H9 (cell line): Measurements from ENCODE around the gene RPS4Y1. TPM values are rescaled to one million over a fixed set of nuclear protein-coding genes. Genes with fewer than 3 reads are reported as not detected.

ENCODE experiments used
- DNase-seq: peaks from one replicate; pipeline ENCODE4 v3.0.0-alpha.2; 2017
- H2AFZ ChIP-seq: one replicate; pipeline ENCODE4 v1.6.1; 2013; ENCODE audit warnings: mild to moderate bottlenecking, low read length, control low read depth, moderate library complexity
- H2AK5ac ChIP-seq: 2 replicates; pipeline ENCODE4 v1.6.1; 2013; ENCODE audit warnings: low read length, control low read depth, mixed read lengths; ENCODE audit not compliant: insufficient read length
- H2BK120ac ChIP-seq: one replicate; pipeline ENCODE4 v1.6.1; 2013; ENCODE audit warnings: low read depth, mild to moderate bottlenecking, low read length, control low read depth, inconsistent platforms; ENCODE audit not compliant: poor library complexity, severe bottlenecking
- H2BK12ac ChIP-seq: 2 replicates; pipeline ENCODE4 v1.6.1; 2013; ENCODE audit warnings: low read length, control low read depth, mixed read lengths, low read depth; ENCODE audit not compliant: insufficient read length
- H2BK15ac ChIP-seq: 2 replicates; pipeline ENCODE4 v1.6.1; 2013; ENCODE audit warnings: low read depth, low read length, control low read depth
- H2BK20ac ChIP-seq: one replicate; pipeline ENCODE4 v1.6.1; 2013; ENCODE audit warnings: low read depth, mild to moderate bottlenecking, low read length, control low read depth, inconsistent platforms; ENCODE audit not compliant: poor library complexity, severe bottlenecking
- H2BK5ac ChIP-seq: 2 replicates; pipeline ENCODE4 v1.6.1; 2013; ENCODE audit warnings: low read length, control low read depth, mixed read lengths; ENCODE audit not compliant: insufficient read length
- H3K14ac ChIP-seq: 2 replicates; pipeline ENCODE4 v1.6.1; 2013; ENCODE audit warnings: low read length, control low read depth; ENCODE audit not compliant: insufficient read depth
- H3K18ac ChIP-seq: 2 replicates; pipeline ENCODE4 v1.6.1; 2013; ENCODE audit warnings: low read depth, mild to moderate bottlenecking, mixed read lengths, low read length, control low read depth; ENCODE audit not compliant: insufficient read length
- H3K23ac ChIP-seq: 2 replicates; pipeline ENCODE4 v1.6.1; 2013; ENCODE audit warnings: low read length, control low read depth, mixed read lengths, low read depth; ENCODE audit not compliant: insufficient read length
- H3K23me2 ChIP-seq: 2 replicates; pipeline ENCODE4 v1.6.1; 2013; ENCODE audit warnings: low read depth, mild to moderate bottlenecking, mixed read lengths, low read length, control low read depth; ENCODE audit not compliant: insufficient read length, poor library complexity, severe bottlenecking
- H3K27ac ChIP-seq: 2 replicates; pipeline ENCODE4 v1.5.1; 2013; ENCODE audit warnings: low read length, control low read depth, mixed read lengths, low read depth; ENCODE audit not compliant: insufficient read length
- H3K27me3 ChIP-seq: 2 replicates; pipeline ENCODE4 v1.6.1; 2013; ENCODE audit warnings: low read length, control low read depth, inconsistent platforms; ENCODE audit not compliant: insufficient read depth
- H3K4ac ChIP-seq: 2 replicates; pipeline ENCODE4 v1.6.1; 2013; ENCODE audit warnings: low read depth, mild to moderate bottlenecking, control low read depth, inconsistent platforms, low read length, moderate library complexity
- H3K4me1 ChIP-seq: 2 replicates; pipeline ENCODE4 v1.6.1; 2013; ENCODE audit warnings: low read length, control low read depth, inconsistent platforms; ENCODE audit not compliant: insufficient read depth
- H3K4me2 ChIP-seq: 2 replicates; pipeline ENCODE4 v1.6.1; 2013; ENCODE audit warnings: low read length, control low read depth, mixed read lengths; ENCODE audit not compliant: insufficient read length, insufficient read depth
- H3K56ac ChIP-seq: 2 replicates; pipeline ENCODE4 v1.6.1; 2013; ENCODE audit warnings: low read depth, mild to moderate bottlenecking, mixed read lengths, low read length, control low read depth; ENCODE audit not compliant: insufficient read length
- H3K79me1 ChIP-seq: 2 replicates; pipeline ENCODE4 v1.6.1; 2013; ENCODE audit warnings: low read depth, mild to moderate bottlenecking, moderate library complexity, low read length, control low read depth, inconsistent platforms; ENCODE audit not compliant: insufficient read depth, poor library complexity, severe bottlenecking
- H3K79me2 ChIP-seq: 2 replicates; pipeline ENCODE4 v1.6.1; 2013; ENCODE audit warnings: low read length, control low read depth, inconsistent platforms; ENCODE audit not compliant: insufficient read depth
- H3K9ac ChIP-seq: 2 replicates; pipeline ENCODE4 v1.6.1; 2013; ENCODE audit warnings: low read length, control low read depth, mixed read lengths; ENCODE audit not compliant: insufficient read length; ENCODE audit errors: extremely low read depth
- H3K9me3 ChIP-seq: one replicate; pipeline ENCODE4 v1.6.1; 2013; ENCODE audit warnings: low read depth, low read length, inconsistent platforms; ENCODE audit not compliant: control insufficient read depth
- H3T11ph ChIP-seq: one replicate; pipeline ENCODE4 v1.6.1; 2013; ENCODE audit warnings: mild to moderate bottlenecking, low read length, control low read depth, inconsistent platforms
- H4K20me1 ChIP-seq: one replicate; pipeline ENCODE4 v1.6.1; 2013; ENCODE audit not compliant: control insufficient read depth, insufficient read length, insufficient read depth
- H4K5ac ChIP-seq: 2 replicates; pipeline ENCODE4 v1.6.1; 2013; ENCODE audit warnings: low read depth, mild to moderate bottlenecking, mixed read lengths, low read length, control low read depth; ENCODE audit not compliant: insufficient read length
- H4K8ac ChIP-seq: replicated peaks from 2 replicates; pipeline ENCODE4 v1.6.1; 2013; ENCODE audit warnings: low read length, control low read depth, mixed read lengths, low read depth; ENCODE audit not compliant: insufficient read length
- H4K91ac ChIP-seq: 2 replicates; pipeline ENCODE4 v1.6.1; 2013; ENCODE audit warnings: low read depth, mild to moderate bottlenecking, moderate library complexity, mixed read lengths, low read length, control low read depth; ENCODE audit not compliant: insufficient read length
- H3K27ac Mint-ChIP-seq, 3 experiments: 2 replicates in 2 of 3; 3 replicates in 1 of 3; pipeline ENCODE4 v1.8.0; 2020 to 2021; ENCODE audit warnings: mixed read lengths in 3 of 3, mild to moderate bottlenecking in 1 of 3, moderate library complexity in 1 of 3
- H3K27me3 Mint-ChIP-seq: 2 replicates; pipeline ENCODE4 v1.8.0; 2021; ENCODE audit warnings: low read depth, mild to moderate bottlenecking, moderate library complexity, mixed read lengths
- H3K36me3 Mint-ChIP-seq, 3 experiments: 2 replicates in 2 of 3; 3 replicates in 1 of 3; pipeline ENCODE4 v1.8.0; 2020 to 2021; ENCODE audit warnings: low read depth in 3 of 3, mixed read lengths in 3 of 3; ENCODE audit not compliant: insufficient read depth in 1 of 3
- H3K4me1 Mint-ChIP-seq, 2 experiments: 2 replicates each; pipeline ENCODE4 v1.8.0; 2020; ENCODE audit warnings: mixed read lengths in 2 of 2
- H3K4me3 Mint-ChIP-seq, 2 experiments: 2 replicates in 1 of 2; 3 replicates in 1 of 2; pipeline ENCODE4 v1.8.0; 2020 to 2021; ENCODE audit warnings: mild to moderate bottlenecking in 2 of 2, mixed read lengths in 2 of 2, moderate library complexity in 1 of 2
- H3K9me3 Mint-ChIP-seq, 2 experiments: 2 replicates in 1 of 2; 3 replicates in 1 of 2; pipeline ENCODE4 v1.8.0; 2020; ENCODE audit warnings: mild to moderate bottlenecking in 2 of 2, mixed read lengths in 2 of 2, moderate library complexity in 1 of 2
- WGBS: extraction: QIAGEN DNeasy Blood & Tissue Kit; methylation state at CpG from one replicate; pipeline ENCODE4 v1.1.7; 2013; ENCODE audit warnings: missing lambda C conversion rate, low lambda C conversion rate, mixed read lengths; ENCODE audit not compliant: insufficient read length; ENCODE audit errors: extremely low coverage; 5-methylcytosine and 5-hydroxymethylcytosine counted together
- total RNA-seq: library from RNA; stranded (reverse); gene quantifications from 2 replicates; pipeline ENCODE4 v1.2.1, GENCODE V29; 2021
- TF ChIP-seq, protein P1 (sequence below): fragments of 200-600 bp; sonication (generic); conservative IDR thresholded peaks from 3 replicates; pipeline ENCODE4 v1.8.0; 2021; ENCODE audit warnings: antibody characterized with exemption, mild to moderate bottlenecking

The RPS4Y1 gene
- total RNA-seq, 1 experiment from 2014 or later, result not detected

DNA sequence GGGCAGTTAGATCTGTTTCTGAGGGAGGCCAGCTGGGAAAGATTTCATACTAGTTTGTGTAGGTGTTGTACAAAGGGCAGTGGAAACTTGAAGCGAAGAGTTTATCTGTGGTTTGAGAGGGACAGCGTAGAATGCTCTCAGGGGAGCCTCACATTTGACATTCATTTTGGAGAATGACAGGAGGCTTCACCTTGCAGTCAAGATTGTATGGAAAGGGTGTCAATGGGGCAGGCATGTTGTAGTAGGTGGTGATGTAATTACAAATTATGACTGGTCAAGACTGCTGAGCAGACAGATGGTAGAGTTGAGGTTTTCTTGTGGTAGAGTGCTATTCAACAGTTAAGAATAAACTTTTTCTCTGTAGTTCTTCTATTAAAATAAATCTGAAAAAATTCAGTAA, 7.0 kb downstream of the RPS4Y1 start:
- Histone ChIP-seq H3K27ac (no peak overlapping the region), H4K8ac (no peak overlapping the region), H2BK12ac (no peak overlapping the region), H3K23me2 (no peaks in the 10 kb centered on the region), H2BK15ac (no peak overlapping the region), H2AK5ac (no peak overlapping the region), H3K14ac (no peak overlapping the region), H4K5ac (no peak overlapping the region), H2BK120ac (no peak overlapping the region), H3K56ac (no peak overlapping the region), H2AFZ (no peak overlapping the region), H4K91ac (no peak overlapping the region), H3K4me1 (no peaks in the 10 kb centered on the region), H3K9me3 (no peaks in the 10 kb centered on the region), H3K27me3 (no peaks in the 10 kb centered on the region), H3K23ac (no peak overlapping the region), H3K4me2 (no peak overlapping the region), H2BK5ac (no peak overlapping the region), H3K18ac (no peak overlapping the region), H3K79me1 (no peaks in the 10 kb centered on the region), H3K4ac (no peak overlapping the region), H4K20me1 (no peaks in the 10 kb centered on the region), H3K79me2 (no peaks in the 10 kb centered on the region), H3T11ph (no peak overlapping the region), H2BK20ac (no peak overlapping the region), H3K9ac (no peak overlapping the region)
- no peak for DNase-seq
- H3K4me1 Mint-ChIP-seq, result no peaks in the 10 kb centered on the region
- TF ChIP-seq, protein P1, sequence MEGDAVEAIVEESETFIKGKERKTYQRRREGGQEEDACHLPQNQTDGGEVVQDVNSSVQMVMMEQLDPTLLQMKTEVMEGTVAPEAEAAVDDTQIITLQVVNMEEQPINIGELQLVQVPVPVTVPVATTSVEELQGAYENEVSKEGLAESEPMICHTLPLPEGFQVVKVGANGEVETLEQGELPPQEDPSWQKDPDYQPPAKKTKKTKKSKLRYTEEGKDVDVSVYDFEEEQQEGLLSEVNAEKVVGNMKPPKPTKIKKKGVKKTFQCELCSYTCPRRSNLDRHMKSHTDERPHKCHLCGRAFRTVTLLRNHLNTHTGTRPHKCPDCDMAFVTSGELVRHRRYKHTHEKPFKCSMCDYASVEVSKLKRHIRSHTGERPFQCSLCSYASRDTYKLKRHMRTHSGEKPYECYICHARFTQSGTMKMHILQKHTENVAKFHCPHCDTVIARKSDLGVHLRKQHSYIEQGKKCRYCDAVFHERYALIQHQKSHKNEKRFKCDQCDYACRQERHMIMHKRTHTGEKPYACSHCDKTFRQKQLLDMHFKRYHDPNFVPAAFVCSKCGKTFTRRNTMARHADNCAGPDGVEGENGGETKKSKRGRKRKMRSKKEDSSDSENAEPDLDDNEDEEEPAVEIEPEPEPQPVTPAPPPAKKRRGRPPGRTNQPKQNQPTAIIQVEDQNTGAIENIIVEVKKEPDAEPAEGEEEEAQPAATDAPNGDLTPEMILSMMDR, result no peak
- H3K27ac Mint-ChIP-seq, result no peak overlapping the region
- H3K27me3 Mint-ChIP-seq, result no peaks in the 10 kb centered on the region
- H3K36me3 Mint-ChIP-seq, result no peaks in the 10 kb centered on the region
- H3K9me3 Mint-ChIP-seq, result no peaks in the 10 kb centered on the region
- H3K4me3 Mint-ChIP-seq, result no peak overlapping the region
- no CpG with 5 or more reads among the region's 2 CpGs for WGBS
